ENCODE results near the gene SEMA6A.

The SEMA6A gene

DNA sequence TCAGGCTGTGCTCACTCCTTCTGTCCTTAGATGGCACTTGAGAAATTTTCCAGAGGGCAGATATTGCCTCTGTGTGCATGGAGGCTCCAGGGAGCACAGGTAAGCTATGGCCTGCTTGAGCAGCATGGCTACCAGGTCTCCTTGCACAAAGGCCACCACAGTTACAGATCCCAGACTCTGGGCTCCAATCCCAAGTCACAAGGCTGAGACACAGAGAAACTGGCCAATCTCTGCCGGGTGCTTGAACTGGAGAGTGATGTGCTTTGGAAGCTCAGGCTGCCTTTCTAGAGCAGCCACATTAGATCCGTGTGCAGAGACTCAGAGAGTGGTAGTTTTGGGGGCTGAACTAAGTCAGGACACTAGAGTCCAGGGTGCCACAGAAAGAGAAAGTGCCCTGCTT is 145.7 kb downstream of the SEMA6A start:
- no peak for DNase-seq

DNA sequence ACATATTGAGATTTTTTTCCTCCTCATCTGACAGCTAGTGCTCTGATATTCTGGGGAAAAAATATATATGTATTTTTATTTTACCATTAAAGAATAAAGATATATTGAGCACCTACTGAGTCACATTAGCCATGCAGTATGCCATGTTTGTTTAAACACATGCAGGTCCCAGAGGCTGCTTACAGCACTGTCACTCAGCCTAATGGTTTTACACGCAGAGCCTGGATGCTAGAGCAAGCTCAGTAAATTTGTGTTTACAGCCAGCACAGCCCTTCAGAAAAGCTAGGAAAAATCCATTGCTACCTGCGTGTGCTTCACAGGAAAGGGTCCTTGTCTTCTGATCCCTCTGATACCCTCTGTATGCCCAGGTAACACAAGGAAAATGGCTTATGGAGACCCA is 146.2 kb downstream of the SEMA6A start:
- no peak for DNase-seq

DNA sequence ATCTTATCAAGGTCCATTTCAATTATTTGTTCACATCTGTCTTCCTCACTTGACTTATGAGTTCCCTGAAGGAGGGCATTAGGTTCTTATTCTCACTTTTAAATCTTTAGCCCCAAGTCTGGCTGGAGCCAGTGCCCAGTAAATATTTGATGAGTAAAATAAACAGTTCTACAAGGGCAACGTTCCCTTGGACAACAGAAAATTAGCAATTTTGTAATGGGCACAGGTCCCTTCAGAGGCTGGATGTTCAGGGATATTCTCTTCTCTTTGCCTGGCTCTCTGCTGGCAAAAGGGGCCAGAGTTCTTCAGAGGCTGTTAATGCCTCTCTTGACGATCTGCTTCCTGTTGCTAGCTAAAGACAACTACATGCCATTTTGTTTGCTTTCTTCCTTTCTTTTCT is 149.7 kb downstream of the SEMA6A start:
- DNase-seq: no peak

DNA sequence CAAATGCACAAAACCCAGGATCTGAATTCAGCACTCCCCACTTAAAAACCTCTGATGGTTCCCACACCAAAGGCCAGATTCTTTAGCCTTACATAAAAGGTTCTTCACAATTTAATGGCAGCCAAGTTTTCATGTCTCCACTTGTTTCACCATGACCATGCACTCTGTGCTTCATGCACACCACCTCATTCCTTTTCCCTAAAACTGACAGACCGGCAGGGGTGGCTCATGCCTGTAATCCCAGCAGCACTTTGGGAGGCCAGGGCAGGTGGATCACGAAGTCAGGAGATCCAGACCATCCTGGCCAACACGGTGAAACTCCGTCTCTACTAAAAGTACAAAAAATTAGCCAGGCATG is 150.4 kb downstream of the SEMA6A start:
- no peak for DNase-seq

DNA sequence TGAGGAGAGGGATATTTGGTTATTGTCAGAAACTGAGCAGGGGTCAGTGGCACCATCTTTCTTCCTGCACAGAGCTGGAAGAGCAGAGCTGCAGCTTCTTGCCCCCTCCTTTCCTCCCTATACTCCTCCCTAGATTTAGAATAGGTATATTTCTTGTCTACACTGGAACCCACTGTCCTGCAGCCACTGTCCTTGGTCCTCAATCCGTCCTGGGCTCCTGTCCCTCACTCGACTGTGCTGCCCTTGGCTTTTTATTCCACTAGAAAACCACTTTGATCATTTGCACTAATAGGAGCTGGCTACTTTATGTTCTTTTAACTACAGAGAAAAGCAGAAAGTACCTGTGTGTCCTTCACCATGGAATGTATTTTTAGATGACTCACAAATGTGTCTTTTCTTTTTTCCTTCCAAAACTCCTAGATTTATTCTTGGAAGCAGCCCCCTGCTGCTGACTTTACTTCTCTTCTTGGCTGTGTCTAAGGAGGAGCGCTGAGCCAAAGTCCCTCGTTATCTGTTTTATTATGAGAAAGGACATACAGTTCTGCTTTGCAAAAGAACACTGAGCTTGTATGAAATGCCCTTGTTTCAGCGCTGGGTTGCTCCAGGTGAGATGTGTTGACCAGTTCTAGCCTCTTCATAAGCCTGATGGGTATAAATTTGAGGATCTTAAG is 150.9 kb downstream of the SEMA6A start:
- no peak for DNase-seq

- no peak for DNase-seq
These were observed 151.5 kb downstream of the SEMA6A start for GRCh38 chr5:116423141-116423540.

GRCh38 chr5:116421080-116421629 is 153.5 kb downstream of the SEMA6A start:
- no peak for DNase-seq

DNA sequence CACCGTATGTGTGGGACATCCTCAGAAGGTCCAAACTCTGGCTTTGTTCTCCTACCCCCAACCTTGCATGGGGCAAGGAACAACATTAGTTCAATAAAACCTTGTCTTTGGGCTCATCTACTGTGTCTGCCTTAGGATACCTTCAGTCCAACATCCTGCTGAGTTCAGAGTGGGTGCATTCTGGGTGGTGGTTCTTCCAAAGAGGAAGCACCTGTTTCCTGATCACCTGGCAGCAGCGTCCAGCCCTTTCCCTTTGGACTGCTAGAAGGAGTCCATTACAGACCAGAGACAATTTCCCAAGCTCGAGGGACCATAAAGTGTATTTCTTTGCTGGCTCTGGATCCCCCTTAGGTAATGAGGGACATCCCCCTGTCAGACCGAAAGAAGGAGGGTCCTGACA is 154.1 kb downstream of the SEMA6A start:
- DNase-seq: no peak

DNA sequence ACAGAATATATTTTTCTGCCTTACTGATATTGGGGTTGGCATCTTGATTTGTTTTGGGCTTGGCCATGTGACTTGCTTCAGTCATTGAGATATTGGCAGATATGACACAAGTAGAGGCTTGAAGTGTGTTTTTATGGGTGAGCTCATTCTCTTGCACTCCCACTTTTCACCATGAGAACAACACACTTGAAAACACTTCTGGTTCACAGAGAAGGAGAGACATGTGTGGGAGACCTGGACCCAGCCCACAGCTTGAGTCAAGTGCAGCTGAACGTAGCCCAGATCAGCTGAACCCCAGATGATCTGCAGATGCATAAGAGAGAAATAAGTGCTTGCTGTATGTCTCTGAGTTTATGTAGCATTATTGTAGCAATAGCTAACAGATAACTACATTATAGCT is 155.4 kb downstream of the SEMA6A start:
- DNase-seq: no peak

GRCh38 chr5:116418774-116419173 is 155.8 kb downstream of the SEMA6A start:
- DNase-seq: no peak

GRCh38 chr5:116418016-116418415 is 156.6 kb downstream of the SEMA6A start:
- no peak for DNase-seq

DNA sequence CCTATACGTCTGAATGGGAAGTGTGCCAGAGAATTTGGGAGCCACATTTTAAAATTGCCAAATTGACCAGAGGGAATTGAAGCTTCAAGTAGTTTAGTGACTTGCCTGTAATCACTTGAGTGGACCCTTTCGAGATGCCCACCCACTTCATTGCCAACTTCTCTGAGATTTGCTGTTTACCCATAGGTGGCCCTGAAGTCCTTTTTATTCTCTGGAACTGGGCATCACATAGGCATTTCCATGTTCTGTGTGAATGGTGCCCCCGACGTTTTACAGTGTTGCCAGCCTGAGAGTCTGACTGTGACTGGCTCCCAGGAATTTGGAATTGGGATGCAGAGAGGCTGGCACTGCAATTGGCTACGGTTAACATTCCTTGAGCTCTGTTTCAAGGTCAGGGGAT is 158.6 kb downstream of the SEMA6A start:
- DNase-seq: no peak

DNA sequence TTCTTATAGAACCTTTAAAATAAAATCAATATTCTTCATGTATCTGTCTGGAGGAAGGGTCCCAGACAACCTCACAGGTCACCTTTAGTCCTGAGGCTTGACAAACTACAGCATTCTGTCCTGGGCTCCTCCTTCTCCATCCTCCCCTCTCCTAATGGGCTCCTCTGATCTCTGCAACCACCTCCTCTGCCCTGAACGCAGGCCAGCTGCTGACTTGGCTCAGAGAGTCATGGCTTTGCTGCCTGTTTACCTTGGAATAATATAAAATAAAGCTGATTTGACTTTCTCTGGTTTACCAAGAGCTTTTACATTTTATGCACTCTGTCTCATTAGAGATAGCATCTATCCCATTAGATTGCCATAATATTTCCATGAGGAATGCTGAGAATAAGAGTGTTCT is 159.4 kb downstream of the SEMA6A start:
- DNase-seq: no peak

GRCh38 chr5:116411101-116411571 is 163.5 kb downstream of the SEMA6A start:
- no peak for DNase-seq

DNA sequence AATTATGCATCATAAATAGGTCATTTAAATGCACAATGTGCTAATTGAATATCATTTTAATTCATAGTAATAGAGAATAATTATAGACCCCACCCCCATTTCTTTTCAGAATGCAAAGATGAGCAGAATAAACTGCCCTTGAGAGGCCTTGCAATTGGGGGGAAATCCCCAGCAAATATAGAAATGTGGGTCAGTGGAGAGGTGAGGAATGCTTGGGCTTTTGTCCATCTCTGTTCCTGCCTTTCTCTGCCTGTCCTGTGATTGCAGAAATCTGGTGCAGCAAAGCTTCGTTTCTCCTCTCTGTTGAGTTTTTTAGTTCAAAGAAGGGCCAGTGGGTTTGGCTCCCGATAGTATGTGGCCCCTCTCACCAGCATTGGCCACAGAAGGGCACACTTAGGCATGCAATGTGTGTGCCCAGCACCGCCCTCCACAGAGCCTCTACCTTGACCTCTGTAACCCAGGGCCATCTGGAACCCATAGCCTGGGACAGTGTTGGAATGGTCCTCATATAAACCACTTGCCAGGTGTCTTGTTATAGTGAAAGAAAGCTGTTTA is 164.2 kb downstream of the SEMA6A start:
- no peak for DNase-seq

GRCh38 chr5:116409591-116410296 is 164.9 kb downstream of the SEMA6A start:
- no peak for DNase-seq

DNA sequence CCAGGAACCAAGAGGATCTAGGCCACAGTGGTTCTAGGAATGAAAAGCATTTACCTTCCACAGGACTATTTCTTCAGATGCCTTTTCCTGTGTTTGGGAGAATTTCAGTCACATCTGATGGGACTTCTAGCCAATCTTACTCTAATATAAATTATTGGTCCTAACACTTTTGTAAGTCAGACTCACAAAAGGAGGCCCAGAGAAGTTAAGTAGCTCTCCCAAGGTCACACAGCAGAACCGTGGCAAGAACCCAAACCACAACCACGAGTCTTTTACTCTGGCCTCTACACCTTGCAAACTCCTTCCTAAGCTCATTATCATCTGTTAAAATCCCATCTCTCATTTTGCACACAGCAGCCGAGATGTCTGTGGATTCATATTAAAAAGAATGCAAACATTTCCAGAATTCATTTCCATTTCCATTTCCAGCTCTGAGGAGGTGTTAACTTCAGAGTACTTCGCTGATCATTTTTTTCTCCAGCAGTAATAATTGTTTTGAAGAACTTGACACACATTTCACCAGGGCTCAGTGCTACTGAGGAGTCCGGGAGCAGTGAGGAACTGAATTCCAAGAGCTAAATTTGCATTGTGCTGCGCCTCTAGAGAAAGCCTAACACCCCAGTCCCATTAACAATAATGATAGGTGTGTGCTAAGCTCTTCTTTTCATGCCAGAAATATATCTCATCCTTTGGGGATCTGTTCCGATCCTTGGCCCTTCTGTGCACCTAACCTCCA is 168.1 kb downstream of the SEMA6A start:
- no peak for DNase-seq

GRCh38 chr5:116404792-116405191 is 169.8 kb downstream of the SEMA6A start:
- no peak for DNase-seq

GRCh38 chr5:116404016-116404415 is 170.6 kb downstream of the SEMA6A start:
- no peak for DNase-seq

- DNase-seq: no peak
These were observed 172.4 kb downstream of the SEMA6A start for GRCh38 chr5:116402235-116402634.

DNA sequence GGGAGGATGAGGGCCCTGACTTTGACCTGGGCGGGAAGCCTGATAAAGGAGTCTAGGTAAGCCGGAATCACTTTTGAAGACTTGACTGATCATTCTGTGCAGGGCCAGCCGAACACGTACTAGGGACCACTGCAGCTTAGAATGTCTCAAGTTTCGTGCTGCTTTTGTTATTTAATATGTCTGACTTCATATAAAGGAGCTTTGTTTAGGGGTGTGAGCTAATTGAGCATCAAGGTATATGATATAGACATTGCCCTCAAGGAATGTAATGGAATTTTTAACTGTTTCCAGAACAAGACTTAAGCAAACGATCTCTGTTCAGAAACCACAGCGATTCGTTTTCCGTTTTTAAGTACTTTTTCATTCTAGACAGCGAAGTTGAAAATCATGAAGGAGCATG is 173.0 kb downstream of the SEMA6A start:
- no peak for DNase-seq

GRCh38 chr5:116396476-116397099 is 178.0 kb downstream of the SEMA6A start:
- no peak for DNase-seq

- no peak for DNase-seq
These were observed 178.9 kb downstream of the SEMA6A start for GRCh38 chr5:116395631-116396203.
